Measurements from ENCODE around the gene ITGA2.

ITGA2 gene

GRCh38 chr5:53059281-53059680 is 70.1 kb downstream of the ITGA2 start:
- TF ChIP-seq REST (IDR thresholded peaks at IDR 0.05; ENCODE audit: insufficient read depth in 1 of 2, low read depth in 2 of 2, low read length in 2 of 2): no peak
- no peak for TF ChIP-seq POLR2AphosphoS5 (IDR thresholded peaks at IDR 0.05; ENCODE audit: low read depth, low read length)
- no peak for TF ChIP-seq TAF1 (IDR thresholded peaks at IDR 0.05; ENCODE audit: borderline replicate concordance, insufficient read depth, low read length)
- TF ChIP-seq SIN3A (IDR thresholded peaks at IDR 0.05; ENCODE audit: borderline replicate concordance, insufficient read depth, low read length): no peak
- no peak for TF ChIP-seq FOXP2 (optimal IDR thresholded peaks at IDR 0.05; ENCODE audit: borderline replicate concordance, extremely low read depth, extremely low read length, insufficient read depth)

GRCh38 chr5:53063176-53063575 is 74.0 kb downstream of the ITGA2 start:
- TF ChIP-seq POLR2AphosphoS5 (IDR thresholded peaks at IDR 0.05; ENCODE audit: low read depth, low read length) (no peak), FOXP2 (optimal IDR thresholded peaks at IDR 0.05; ENCODE audit: borderline replicate concordance, extremely low read depth, extremely low read length, insufficient read depth) (no peak), TAF1 (IDR thresholded peaks at IDR 0.05; ENCODE audit: borderline replicate concordance, insufficient read depth, low read length) (no peak), SIN3A (IDR thresholded peaks at IDR 0.05; ENCODE audit: borderline replicate concordance, insufficient read depth, low read length) (no peak), REST (IDR thresholded peaks at IDR 0.05; ENCODE audit: insufficient read depth in 1 of 2, low read depth in 2 of 2, low read length in 2 of 2) (no peak)

GRCh38 chr5:53063791-53064190 is 74.6 kb downstream of the ITGA2 start:
- no peak for TF ChIP-seq REST (IDR thresholded peaks at IDR 0.05; ENCODE audit: insufficient read depth in 1 of 2, low read depth in 2 of 2, low read length in 2 of 2)
- TF ChIP-seq SIN3A (IDR thresholded peaks at IDR 0.05; ENCODE audit: borderline replicate concordance, insufficient read depth, low read length): no peak
- TF ChIP-seq TAF1 (IDR thresholded peaks at IDR 0.05; ENCODE audit: borderline replicate concordance, insufficient read depth, low read length): no peak
- no peak for TF ChIP-seq FOXP2 (optimal IDR thresholded peaks at IDR 0.05; ENCODE audit: borderline replicate concordance, extremely low read depth, extremely low read length, insufficient read depth)
- TF ChIP-seq POLR2AphosphoS5 (IDR thresholded peaks at IDR 0.05; ENCODE audit: low read depth, low read length): no peak

- no peak for TF ChIP-seq POLR2AphosphoS5 (IDR thresholded peaks at IDR 0.05; ENCODE audit: low read depth, low read length)
- no peak for TF ChIP-seq FOXP2 (optimal IDR thresholded peaks at IDR 0.05; ENCODE audit: borderline replicate concordance, extremely low read depth, extremely low read length, insufficient read depth)
- TF ChIP-seq SIN3A (IDR thresholded peaks at IDR 0.05; ENCODE audit: borderline replicate concordance, insufficient read depth, low read length): no peak
- no peak for TF ChIP-seq REST (IDR thresholded peaks at IDR 0.05; ENCODE audit: insufficient read depth in 1 of 2, low read depth in 2 of 2, low read length in 2 of 2)
- no peak for TF ChIP-seq TAF1 (IDR thresholded peaks at IDR 0.05; ENCODE audit: borderline replicate concordance, insufficient read depth, low read length)
Observed at GRCh38 chr5:53066088-53066487, 76.9 kb downstream of the ITGA2 start.

- TF ChIP-seq FOXP2 (optimal IDR thresholded peaks at IDR 0.05; ENCODE audit: borderline replicate concordance, extremely low read depth, extremely low read length, insufficient read depth) (no peak), SIN3A (IDR thresholded peaks at IDR 0.05; ENCODE audit: borderline replicate concordance, insufficient read depth, low read length) (no peak), REST (IDR thresholded peaks at IDR 0.05; ENCODE audit: insufficient read depth in 1 of 2, low read depth in 2 of 2, low read length in 2 of 2) (no peak), TAF1 (IDR thresholded peaks at IDR 0.05; ENCODE audit: borderline replicate concordance, insufficient read depth, low read length) (no peak), POLR2AphosphoS5 (IDR thresholded peaks at IDR 0.05; ENCODE audit: low read depth, low read length) (no peak)
Observed at GRCh38 chr5:53067641-53068040, 78.5 kb downstream of the ITGA2 start.

All from PFSK-1 (cell line).